ENCODE measurements around the gene FHL2.

FHL2 gene

GRCh38 chr2:105404736-105405135 is 5.9 kb upstream of the FHL2 start:
- H3K4me3 ChIP-seq (ENCODE audit: low read depth, low read length): no peak overlapping the region
- TF ChIP-seq, protein P1, sequence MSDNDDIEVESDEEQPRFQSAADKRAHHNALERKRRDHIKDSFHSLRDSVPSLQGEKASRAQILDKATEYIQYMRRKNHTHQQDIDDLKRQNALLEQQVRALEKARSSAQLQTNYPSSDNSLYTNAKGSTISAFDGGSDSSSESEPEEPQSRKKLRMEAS (IDR thresholded peaks at IDR 0.05; ENCODE audit: low read depth, low read length): no peak
- TF ChIP-seq CTCF (IDR thresholded peaks at IDR 0.05; ENCODE audit: low read depth, low read length): no peak
- no peak for TF ChIP-seq POLR2A (IDR thresholded peaks at IDR 0.05; ENCODE audit: extremely low read depth, insufficient read length)
- TF ChIP-seq MYC (IDR thresholded peaks at IDR 0.05; ENCODE audit: low read depth, low read length): no peak
- no peak for DNase-seq (ENCODE audit: low read depth)

GRCh38 chr2:105403783-105404698 is 5.2 kb upstream of the FHL2 start:
- TF ChIP-seq, protein P1 (IDR thresholded peaks at IDR 0.05; ENCODE audit: low read depth, low read length): no peak
- TF ChIP-seq CTCF (IDR thresholded peaks at IDR 0.05; ENCODE audit: low read depth, low read length): peak; percentile 51
- no peak overlapping the region for H3K4me3 ChIP-seq (ENCODE audit: low read depth, low read length)
- peak; percentile 25 for DNase-seq (ENCODE audit: low read depth)

- no peak for DNase-seq (ENCODE audit: low read depth)
- TF ChIP-seq MYC (IDR thresholded peaks at IDR 0.05; ENCODE audit: low read depth, low read length) (no peak), CTCF (IDR thresholded peaks at IDR 0.05; ENCODE audit: low read depth, low read length) (no peak), POLR2A (IDR thresholded peaks at IDR 0.05; ENCODE audit: extremely low read depth, insufficient read length) (no peak)
- TF ChIP-seq, protein P1 (IDR thresholded peaks at IDR 0.05; ENCODE audit: low read depth, low read length): no peak
- no peak overlapping the region for H3K4me3 ChIP-seq (ENCODE audit: low read depth, low read length)
Measured at GRCh38 chr2:105403241-105403782, 4.5 kb upstream of the FHL2 start.

- no peak overlapping the region for H3K4me3 ChIP-seq (ENCODE audit: low read depth, low read length)
- DNase-seq (ENCODE audit: low read depth): no peak
- no peak for TF ChIP-seq CTCF (IDR thresholded peaks at IDR 0.05; ENCODE audit: low read depth, low read length)
- no peak for TF ChIP-seq POLR2A (IDR thresholded peaks at IDR 0.05; ENCODE audit: extremely low read depth, insufficient read length)
- TF ChIP-seq, protein P1 (IDR thresholded peaks at IDR 0.05; ENCODE audit: low read depth, low read length): no peak
- TF ChIP-seq MYC (IDR thresholded peaks at IDR 0.05; ENCODE audit: low read depth, low read length): no peak
Measured at GRCh38 chr2:105402809-105403208, 4.0 kb upstream of the FHL2 start.

DNA sequence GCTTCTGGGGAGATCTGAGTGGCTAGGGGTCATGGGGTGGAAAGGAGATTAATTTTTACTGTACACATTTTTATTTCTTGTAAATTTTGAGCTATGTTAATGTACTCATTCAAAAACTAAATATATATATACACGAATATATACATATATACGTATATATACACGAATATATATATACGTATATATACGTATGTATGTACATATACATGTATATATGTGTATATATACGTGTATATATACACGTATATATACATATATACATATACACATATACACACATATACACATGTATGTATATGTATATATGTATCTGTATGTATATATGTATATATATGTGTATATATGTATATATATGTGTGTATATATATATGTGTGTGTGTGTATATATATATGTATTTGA is 3.0 kb upstream of the FHL2 start:
- DNase-seq (ENCODE audit: low read depth): no peak
- TF ChIP-seq MYC (IDR thresholded peaks at IDR 0.05; ENCODE audit: low read depth, low read length) (no peak), CTCF (IDR thresholded peaks at IDR 0.05; ENCODE audit: low read depth, low read length) (no peak), POLR2A (IDR thresholded peaks at IDR 0.05; ENCODE audit: extremely low read depth, insufficient read length) (no peak)
- TF ChIP-seq, protein P1 (IDR thresholded peaks at IDR 0.05; ENCODE audit: low read depth, low read length): no peak

More for the DNA sequence above, 3.0 kb upstream of the FHL2 start:
- H3K4me3 ChIP-seq (ENCODE audit: low read depth, low read length): no peak overlapping the region

Measured in NB4 (cell line).